K562 (cell line): ENCODE data around the gene TMEM106B. TPM values are rescaled to one million over a fixed set of nuclear protein-coding genes. Genes with fewer than 3 reads are reported as not detected.

Experiments
- ATAC-seq: fragments of 200-7000 bp; cut with Tn5 transposase; 3 replicates; pipeline ENCODE4 v1.9.1; 2020; ENCODE audit warnings: moderate library complexity
- BruUV-seq: library from RNA; stranded (reverse); fragments of 400-500 nt; replicated peaks from 2 replicates; lab custom pipeline; 2021; lab: Mats Ljungman, UMichigan
- CTCF ChIA-PET: fragments of 300-600 bp; formaldehyde crosslinking; extraction: SDS; loops from one replicate; lab custom pipeline; 2021; ENCODE audit warnings: low intra/inter-chr PET ratio; lab: Yijun Ruan, JAX
- POLR2A ChIA-PET: fragments of 300-600, 350-650 bp; sonication (Branson Sonifier 250); formaldehyde crosslinking; extraction: SDS; loops from one replicate; lab custom pipeline; 2021; ENCODE audit warnings: antibody characterized with exemption, inconsistent platforms; lab: Yijun Ruan, JAX
- DNase-seq, 4 experiments: peaks; one replicate each; pipeline versions ENCODE4 v3.0.0 to v3.0.0-alpha.2; 2011 to 2018; ENCODE audit warnings: low spot score in 3 of 4, mixed read lengths in 3 of 4; ENCODE audit errors: extremely low read depth in 1 of 4
- FAIRE-seq: peaks from 2 replicates; lab custom pipeline; 2011; peaks lifted over from hg19 to GRCh38; lab: Jason Lieb, UNC
- H2AFZ ChIP-seq: 2 replicates; pipeline ENCODE4 v1.6.0; 2011; ENCODE audit warnings: low read depth, low read length, control low read depth, inconsistent platforms
- H3K27ac ChIP-seq: fragments of 200-600 bp; 3 replicates; pipeline ENCODE4 v1.8.0; 2011; ENCODE audit warnings: low read depth, mild to moderate bottlenecking, control low read depth, inconsistent platforms, low read length, moderate library complexity, mixed read lengths; ENCODE audit errors: extremely low read depth
- H3K27me3 ChIP-seq, 2 experiments: fragments of 300-600 bp in 1 of 2; 2 replicates in 1 of 2; 3 replicates in 1 of 2; pipeline versions ENCODE4 v1.6.0 to v1.8.0; 2011; ENCODE audit warnings: inconsistent platforms in 2 of 2, low read length in 2 of 2, mild to moderate bottlenecking in 1 of 2, mixed read lengths in 1 of 2, moderate library complexity in 1 of 2; ENCODE audit not compliant: control insufficient read depth in 2 of 2, insufficient read depth in 2 of 2
- H3K36me3 ChIP-seq: fragments of 300-600 bp; 3 replicates; pipeline ENCODE4 v1.8.0; 2011; ENCODE audit warnings: mild to moderate bottlenecking, low read length, inconsistent platforms; ENCODE audit not compliant: control insufficient read depth, insufficient read depth
- H3K4me1 ChIP-seq, 2 experiments: fragments of 200-600 bp in 1 of 2; replicated peaks in 1 of 2; 2 replicates in 1 of 2; 3 replicates in 1 of 2; pipeline versions ENCODE4 v1.5.1 to v1.8.0; 2011; ENCODE audit warnings: inconsistent platforms in 2 of 2, low read length in 2 of 2, mild to moderate bottlenecking in 1 of 2, mixed read lengths in 1 of 2, moderate library complexity in 1 of 2; ENCODE audit not compliant: control insufficient read depth in 2 of 2, insufficient read depth in 2 of 2
- H3K4me2 ChIP-seq: 2 replicates; pipeline ENCODE4 v1.6.1; 2011; ENCODE audit warnings: low read length, control low read depth, inconsistent platforms, mixed read lengths; ENCODE audit not compliant: insufficient read depth
- H3K4me3 ChIP-seq: fragments of 200-600 bp; sonication (generic), shearing (Covaris generic); 2 replicates; pipeline ENCODE4 v1.5.1; 2016; ENCODE audit warnings: control low read depth, inconsistent platforms
- H3K79me2 ChIP-seq: fragments of 200-600 bp; 3 replicates; pipeline ENCODE4 v1.8.0; 2011; ENCODE audit warnings: low read length, inconsistent platforms; ENCODE audit not compliant: control insufficient read depth, insufficient read depth
- H3K9ac ChIP-seq, 2 experiments: 2 replicates each; pipeline versions ENCODE4 v1.6.0 to v1.6.1; 2011; ENCODE audit warnings: low read depth in 2 of 2, low read length in 2 of 2, control low read depth in 1 of 2, inconsistent platforms in 1 of 2, mild to moderate bottlenecking in 1 of 2, mixed read lengths in 1 of 2; ENCODE audit not compliant: insufficient read depth in 1 of 2
- H3K9me1 ChIP-seq: one replicate; pipeline ENCODE4 v1.6.0; 2011; ENCODE audit warnings: inconsistent platforms, mild to moderate bottlenecking, low read length, moderate library complexity; ENCODE audit not compliant: control insufficient read depth, insufficient read depth
- H3K9me3 ChIP-seq: replicated peaks from 2 replicates; pipeline ENCODE4 v1.5.1; 2011; ENCODE audit warnings: low read depth, low read length, inconsistent platforms; ENCODE audit not compliant: control insufficient read depth, insufficient read depth
- H4K20me1 ChIP-seq: replicated peaks from 2 replicates; pipeline ENCODE4 v1.6.1; 2011; ENCODE audit warnings: low read length, inconsistent platforms, mixed read lengths; ENCODE audit not compliant: control insufficient read depth, insufficient read depth
- BACH1 ChIP-seq: fragments of 200-800 bp; sonication (Bioruptor generic); IDR thresholded peaks from 2 replicates; pipeline ENCODE4 v1.6.1; 2016; ENCODE audit warnings: missing genetic modification characterization, missing compliant biosample characterization
- EWSR1 ChIP-seq: fragments of 450-650 bp; IDR thresholded peaks from 2 replicates; pipeline ENCODE4 v1.6.1; 2018; ENCODE audit warnings: borderline replicate concordance, mild to moderate bottlenecking, low read depth, moderate library complexity; ENCODE audit not compliant: partially characterized antibody
- MTA2 ChIP-seq: fragments of 450-650 bp; IDR thresholded peaks from 2 replicates; pipeline ENCODE4 v1.6.1; 2016; ENCODE audit warnings: low read depth
- NUFIP1 ChIP-seq: fragments of 450-650 bp; IDR thresholded peaks from 2 replicates; pipeline ENCODE4 v1.6.1; 2018; ENCODE audit not compliant: partially characterized antibody
- RBM25 ChIP-seq: fragments of 200-400 bp; formaldehyde crosslinking; IDR thresholded peaks from 2 replicates; pipeline ENCODE4 v1.6.1; 2018; ENCODE audit warnings: low read length, low read depth, moderate library complexity; ENCODE audit not compliant: severe bottlenecking
- WGBS: fragments of 100-300 bp; shearing (Covaris generic); methylation state at CpG from one replicate; pipeline ENCODE4 v1.1.6; 2016; ENCODE audit warnings: low coverage, mixed read lengths; ENCODE audit not compliant: insufficient coverage; ENCODE audit errors: missing lambda C conversion rate; 5-methylcytosine and 5-hydroxymethylcytosine counted together
- in situ Hi-C: fragments of 300-500 bp; cut with MboI; formaldehyde crosslinking; loops from 4 replicates; pipeline ENCODE4 v1.15.0; 2018; ENCODE audit warnings: inconsistent platforms, mixed read lengths
- intact Hi-C: fragments of 100-400 bp; cut with micrococcal nuclease; formaldehyde crosslinking; loops from 2 replicates; pipeline ENCODE4 v1.14.2; 2022
- polyA plus RNA-seq, 8 experiments: library from polyadenylated mRNA; depleted of rRNA in 4 of 8; stranded (reverse) in 5 of 8; unstranded in 3 of 8; fragments of >200 nt; fragmentation: Nextera tagmentation in 2 of 8; fragmentation: Illumina TruSeq in 1 of 8; extraction: Ambion mirVana in 2 of 8; extraction: Trizol in 1 of 8; gene quantifications; 2 replicates each; pipeline versions ENCODE4 v1.2.1 to v1.2.3, GENCODE V29; 2011 to 2014; ENCODE audit warnings: inconsistent platforms in 1 of 8, missing spikeins in 1 of 8
- total RNA-seq, 7 experiments: library from RNA; depleted of rRNA in 6 of 7; stranded (reverse); fragments of >200 nt in 6 of 7; fragmentation: Illumina TruSeq in 2 of 7; extraction: Trizol in 2 of 7; gene quantifications; 2 replicates each; pipeline versions ENCODE4 v1.2.1 to v1.2.3, GENCODE V29; 2011 to 2021; ENCODE audit warnings: low replicate concordance in 1 of 7
- TF ChIP-seq, protein P1 (sequence below): fragments of 450-650 bp; IDR thresholded peaks from 2 replicates; pipeline ENCODE4 v1.6.1; 2016
- TF ChIP-seq, protein P2 (sequence below): fragments of 450-650 bp; IDR thresholded peaks from 2 replicates; pipeline ENCODE4 v1.6.1; 2016; ENCODE audit warnings: low read depth

The TMEM106B gene
- total and polyA plus RNA-seq, 9 of the 15 experiments (the other 6 are each of a cell fraction or from before 2014, with no cell fraction given): 8.6 to 30.4 (median 18.7) TPM

- POLR2A ChIA-PET: interaction anchor here (1.3 kb wide), 1 partner anchor 8 kb away, joined by 3 read pairs; no protein-coding TSS in a partner anchor
Observed at GRCh38 chr7:12231097-12231496, 20.0 kb downstream of the TMEM106B start.

More at GRCh38 chr7:12231097-12231496, 20.0 kb downstream of the TMEM106B start:
- H4K20me1 ChIP-seq: no peaks in the 10 kb centered on the region
- BruUV-seq: no TSS peak
- TF ChIP-seq RBM25: no peak
- TF ChIP-seq BACH1: no peak
- no peak for TF ChIP-seq NUFIP1
- TF ChIP-seq, protein P1, sequence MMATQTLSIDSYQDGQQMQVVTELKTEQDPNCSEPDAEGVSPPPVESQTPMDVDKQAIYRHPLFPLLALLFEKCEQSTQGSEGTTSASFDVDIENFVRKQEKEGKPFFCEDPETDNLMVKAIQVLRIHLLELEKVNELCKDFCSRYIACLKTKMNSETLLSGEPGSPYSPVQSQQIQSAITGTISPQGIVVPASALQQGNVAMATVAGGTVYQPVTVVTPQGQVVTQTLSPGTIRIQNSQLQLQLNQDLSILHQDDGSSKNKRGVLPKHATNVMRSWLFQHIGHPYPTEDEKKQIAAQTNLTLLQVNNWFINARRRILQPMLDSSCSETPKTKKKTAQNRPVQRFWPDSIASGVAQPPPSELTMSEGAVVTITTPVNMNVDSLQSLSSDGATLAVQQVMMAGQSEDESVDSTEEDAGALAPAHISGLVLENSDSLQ: no peak
- TF ChIP-seq, protein P2, sequence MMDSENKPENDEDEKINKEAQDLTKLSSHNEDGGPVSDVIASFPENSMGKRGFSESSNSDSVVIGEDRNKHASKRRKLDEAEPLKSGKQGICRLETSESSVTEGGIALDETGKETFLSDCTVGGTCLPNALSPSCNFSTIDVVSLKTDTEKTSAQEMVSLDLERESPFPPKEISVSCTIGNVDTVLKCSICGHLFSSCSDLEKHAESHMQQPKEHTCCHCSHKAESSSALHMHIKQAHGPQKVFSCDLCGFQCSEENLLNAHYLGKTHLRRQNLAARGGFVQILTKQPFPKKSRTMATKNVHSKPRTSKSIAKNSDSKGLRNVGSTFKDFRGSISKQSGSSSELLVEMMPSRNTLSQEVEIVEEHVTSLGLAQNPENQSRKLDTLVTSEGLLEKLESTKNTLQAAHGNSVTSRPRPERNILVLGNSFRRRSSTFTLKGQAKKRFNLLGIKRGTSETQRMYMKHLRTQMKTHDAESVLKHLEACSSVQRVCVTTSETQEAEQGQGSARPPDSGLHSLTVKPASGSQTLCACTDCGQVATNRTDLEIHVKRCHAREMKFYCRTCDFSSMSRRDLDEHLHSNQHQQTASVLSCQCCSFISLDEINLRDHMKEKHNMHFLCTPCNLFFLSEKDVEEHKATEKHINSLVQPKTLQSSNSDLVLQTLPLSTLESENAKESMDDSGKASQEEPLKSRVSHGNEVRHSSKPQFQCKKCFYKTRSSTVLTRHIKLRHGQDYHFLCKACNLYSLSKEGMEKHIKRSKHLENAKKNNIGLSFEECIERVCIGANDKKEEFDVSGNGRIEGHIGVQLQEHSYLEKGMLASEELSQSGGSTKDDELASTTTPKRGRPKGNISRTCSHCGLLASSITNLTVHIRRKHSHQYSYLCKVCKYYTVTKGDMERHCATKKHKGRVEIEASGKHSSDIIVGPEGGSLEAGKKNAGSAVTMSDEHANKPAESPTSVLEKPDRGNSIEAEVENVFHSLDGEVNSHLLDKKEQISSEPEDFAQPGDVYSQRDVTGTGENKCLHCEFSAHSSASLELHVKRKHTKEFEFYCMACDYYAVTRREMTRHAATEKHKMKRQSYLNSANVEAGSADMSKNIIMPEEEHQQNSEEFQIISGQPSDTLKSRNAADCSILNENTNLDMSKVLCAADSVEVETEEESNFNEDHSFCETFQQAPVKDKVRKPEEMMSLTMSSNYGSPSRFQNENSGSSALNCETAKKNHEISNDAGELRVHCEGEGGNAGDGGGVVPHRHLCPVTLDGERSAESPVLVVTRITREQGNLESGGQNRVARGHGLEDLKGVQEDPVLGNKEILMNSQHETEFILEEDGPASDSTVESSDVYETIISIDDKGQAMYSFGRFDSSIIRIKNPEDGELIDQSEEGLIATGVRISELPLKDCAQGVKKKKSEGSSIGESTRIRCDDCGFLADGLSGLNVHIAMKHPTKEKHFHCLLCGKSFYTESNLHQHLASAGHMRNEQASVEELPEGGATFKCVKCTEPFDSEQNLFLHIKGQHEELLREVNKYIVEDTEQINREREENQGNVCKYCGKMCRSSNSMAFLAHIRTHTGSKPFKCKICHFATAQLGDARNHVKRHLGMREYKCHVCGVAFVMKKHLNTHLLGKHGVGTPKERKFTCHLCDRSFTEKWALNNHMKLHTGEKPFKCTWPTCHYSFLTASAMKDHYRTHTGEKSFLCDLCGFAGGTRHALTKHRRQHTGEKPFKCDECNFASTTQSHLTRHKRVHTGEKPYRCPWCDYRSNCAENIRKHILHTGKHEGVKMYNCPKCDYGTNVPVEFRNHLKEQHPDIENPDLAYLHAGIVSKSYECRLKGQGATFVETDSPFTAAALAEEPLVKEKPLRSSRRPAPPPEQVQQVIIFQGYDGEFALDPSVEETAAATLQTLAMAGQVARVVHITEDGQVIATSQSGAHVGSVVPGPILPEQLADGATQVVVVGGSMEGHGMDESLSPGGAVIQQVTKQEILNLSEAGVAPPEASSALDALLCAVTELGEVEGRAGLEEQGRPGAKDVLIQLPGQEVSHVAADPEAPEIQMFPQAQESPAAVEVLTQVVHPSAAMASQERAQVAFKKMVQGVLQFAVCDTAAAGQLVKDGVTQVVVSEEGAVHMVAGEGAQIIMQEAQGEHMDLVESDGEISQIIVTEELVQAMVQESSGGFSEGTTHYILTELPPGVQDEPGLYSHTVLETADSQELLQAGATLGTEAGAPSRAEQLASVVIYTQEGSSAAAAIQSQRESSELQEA: no peak
- TF ChIP-seq EWSR1: no peak
- TF ChIP-seq MTA2: no peak
- H3K9ac ChIP-seq: no peak overlapping the region
- intact Hi-C loops: no loop called here
- H3K27ac ChIP-seq: no peak overlapping the region
- H3K79me2 ChIP-seq: no peaks in the 10 kb centered on the region
- CTCF ChIA-PET: no interaction called here
- H3K27me3 ChIP-seq: no peaks in the 10 kb centered on the region
- H3K9me3 ChIP-seq: no peaks in the 10 kb centered on the region
- H2AFZ ChIP-seq: no peak overlapping the region
- H3K36me3 ChIP-seq: peaks cover 22% of the 10 kb centered on the region; the same call in 1 of the 3 replicates
- no peaks in the 10 kb centered on the region for H3K9me1 ChIP-seq
- in situ Hi-C loops: no loop called here
- H3K4me3 ChIP-seq: no peak overlapping the region
- no peaks in the 10 kb centered on the region for H3K4me1 ChIP-seq
- no peak for FAIRE-seq
- H3K4me2 ChIP-seq: no peak overlapping the region
- 89% methylated on average over 2 of the region's 2 CpGs for WGBS
- ATAC-seq: no peak
- no peak for DNase-seq
